GM20000 (cell line): ENCODE measurements around the gene KRT38.

Experiments
- DNase-seq: peaks from one replicate; pipeline ENCODE4 v3.0.0; 2012; ENCODE audit warnings: low spot score
- CTCF ChIP-seq: IDR thresholded peaks from 2 replicates; pipeline ENCODE4 v1.5.1; 2012; ENCODE audit warnings: mild to moderate bottlenecking, control low read depth; ENCODE audit errors: extremely low read depth, missing control alignments

KRT38 gene

GRCh38 chr17:41483531-41483930 lies 42.7 kb upstream of the KRT38 start:
- no peak for DNase-seq
- TF ChIP-seq CTCF = no peak

DNA sequence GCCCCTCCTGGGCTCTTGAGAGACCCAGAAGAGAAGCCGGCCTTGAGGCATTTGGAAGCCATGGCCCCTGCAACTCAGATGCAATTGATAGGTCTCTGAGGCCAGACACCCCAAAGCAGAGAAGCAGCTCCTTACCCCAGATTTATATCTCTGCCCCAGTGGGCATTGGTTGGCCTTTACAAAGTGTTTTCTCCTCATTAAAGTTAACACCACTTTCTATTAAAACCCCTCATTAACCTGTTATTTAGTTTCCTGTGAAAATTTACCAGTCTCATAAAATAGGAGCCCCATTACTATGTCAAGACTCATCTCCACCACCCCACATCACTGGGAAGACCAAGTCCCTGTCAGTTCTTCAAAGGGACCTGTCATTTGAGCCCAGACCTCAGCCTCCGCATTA lies 40.3 kb upstream of the KRT38 start, which contains the start of gene KRT35:
Gene KRT35, minus strand, starts transcription at position 116 of the 400 bp plus-strand sequence. Its CDS starts 54 bp downstream, at position 62.
- DNase-seq = no peak
- TF ChIP-seq CTCF = no peak

- no peak for DNase-seq
- TF ChIP-seq CTCF = no peak
Measured at GRCh38 chr17:41480581-41480980, 39.8 kb upstream of the KRT38 start.

DNA sequence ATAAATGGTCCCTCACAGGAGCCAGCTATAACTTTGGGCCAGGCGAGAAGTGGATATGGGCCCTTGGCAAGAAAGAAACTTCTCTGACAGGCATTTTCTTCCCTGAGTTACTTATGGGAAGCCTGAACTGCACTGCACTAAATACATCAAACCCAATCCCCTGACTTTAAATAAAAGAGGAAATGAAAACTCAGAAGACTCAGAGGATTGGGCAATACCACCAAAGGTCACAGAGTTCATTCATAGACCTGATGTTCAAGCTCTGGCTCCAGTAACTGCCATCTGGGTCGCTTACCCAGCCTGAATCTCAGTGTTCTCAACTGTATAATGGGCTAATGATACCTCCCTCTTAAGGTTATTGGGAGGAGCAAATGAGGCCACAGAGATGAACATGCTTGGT lies 39.4 kb upstream of the KRT38 start:
- no peak for DNase-seq

GRCh38 chr17:41478237-41478636 lies 37.5 kb upstream of the KRT38 start:
- TF ChIP-seq CTCF = no peak
- no peak for DNase-seq

More for the DNA sequence above, 39.4 kb upstream of the KRT38 start:
- TF ChIP-seq CTCF = no peak

GRCh38 chr17:41476866-41477815 lies 36.4 kb upstream of the KRT38 start:
- no peak for TF ChIP-seq CTCF

GRCh38 chr17:41475421-41475820 lies 34.6 kb upstream of the KRT38 start:
- no peak for DNase-seq

More at GRCh38 chr17:41476866-41477815, 36.4 kb upstream of the KRT38 start:
- no peak for DNase-seq

More at GRCh38 chr17:41475421-41475820, 34.6 kb upstream of the KRT38 start:
- no peak for TF ChIP-seq CTCF
